A673 (cell line): ENCODE results near the gene PTHLH. TPM values are rescaled to one million over a fixed set of nuclear protein-coding genes. Genes with fewer than 3 reads are reported as not detected.

ENCODE experiments used
- BruUV-seq: library from RNA; stranded (reverse); fragments of 400-500 nt; replicated peaks from 2 replicates; lab custom pipeline; 2021; lab: Mats Ljungman, UMichigan
- CTCF ChIA-PET: fragments of 300-600 bp; sonication (Branson Sonifier 250); formaldehyde crosslinking; loops from one replicate; lab custom pipeline; 2022; ENCODE audit warnings: antibody characterized with exemption; lab: Charles Lee
- POLR2A ChIA-PET: fragments of 300-600 bp; sonication (Branson Sonifier 250); formaldehyde crosslinking; loops from one replicate; lab custom pipeline; 2022; ENCODE audit warnings: antibody characterized with exemption; ENCODE audit not compliant: low non-redundant PET; lab: Charles Lee
- DNase-seq: peaks from one replicate; pipeline ENCODE4 v3.0.0-alpha.2; 2015; ENCODE audit warnings: low spot score
- H3K27ac ChIP-seq: fragments of 200-600 bp; sonication (generic); 2 replicates; pipeline ENCODE4 v1.5.1; 2016; ENCODE audit warnings: mixed run types, low read depth, mild to moderate bottlenecking, mixed read lengths, antibody characterized with exemption, low read length; ENCODE audit not compliant: poor library complexity, severe bottlenecking
- H3K27me3 ChIP-seq: fragments of 200-600 bp; sonication (generic); replicated peaks from 2 replicates; pipeline ENCODE4 v1.6.1; 2017; ENCODE audit warnings: mixed run types, low read depth, mild to moderate bottlenecking, mixed read lengths, antibody characterized with exemption, low read length; ENCODE audit not compliant: insufficient read depth, poor library complexity
- H3K36me3 ChIP-seq: fragments of 200-600 bp; sonication (generic); 2 replicates; pipeline ENCODE4 v1.6.1; 2016; ENCODE audit warnings: mixed run types, mild to moderate bottlenecking, mixed read lengths, antibody characterized with exemption, low read length; ENCODE audit not compliant: insufficient read depth, poor library complexity, severe bottlenecking
- H3K4me1 ChIP-seq: fragments of 200-600 bp; sonication (generic); 2 replicates; pipeline ENCODE4 v1.6.1; 2017; ENCODE audit warnings: mixed run types, mild to moderate bottlenecking, mixed read lengths, antibody characterized with exemption, low read length; ENCODE audit not compliant: insufficient read depth, poor library complexity, severe bottlenecking
- H3K4me3 ChIP-seq: fragments of 200-600 bp; sonication (generic); 2 replicates; pipeline ENCODE4 v1.5.1; 2016; ENCODE audit warnings: low read depth, mixed run types, mild to moderate bottlenecking, mixed read lengths, low read length; ENCODE audit not compliant: poor library complexity, severe bottlenecking
- H3K9me3 ChIP-seq: fragments of 200-600 bp; sonication (generic); 2 replicates; pipeline ENCODE4 v1.6.1; 2016; ENCODE audit warnings: mixed run types, low read depth, mild to moderate bottlenecking, mixed read lengths, antibody characterized with exemption, low read length; ENCODE audit not compliant: poor library complexity, severe bottlenecking
- EZH2 ChIP-seq: fragments of 200-600 bp; sonication (generic); IDR thresholded peaks from 2 replicates; pipeline ENCODE4 v1.6.1; 2017; ENCODE audit warnings: borderline replicate concordance, low read depth, mild to moderate bottlenecking, mixed read lengths, antibody characterized with exemption, low read length; ENCODE audit not compliant: poor library complexity, severe bottlenecking
- intact Hi-C: fragments of 100-400 bp; cut with micrococcal nuclease; formaldehyde crosslinking; loops from one replicate; pipeline ENCODE4 v1.10.0; 2022; ENCODE audit not compliant: unreplicated experiment
- total RNA-seq: library from RNA; stranded (reverse); gene quantifications from 2 replicates; pipeline ENCODE4 v1.2.3, GENCODE V29; 2021
- TF ChIP-seq, protein P1 (sequence below): fragments of 300-800, 200-600 bp; sonication (generic); conservative IDR thresholded peaks from 2 replicates; pipeline ENCODE4 v1.5.1; 2017; ENCODE audit warnings: low read depth, mild to moderate bottlenecking, antibody characterized with exemption, low read length, moderate library complexity, mixed read lengths

PTHLH gene
- total RNA-seq, 1 experiment from 2014 or later = 2.4 TPM

DNA sequence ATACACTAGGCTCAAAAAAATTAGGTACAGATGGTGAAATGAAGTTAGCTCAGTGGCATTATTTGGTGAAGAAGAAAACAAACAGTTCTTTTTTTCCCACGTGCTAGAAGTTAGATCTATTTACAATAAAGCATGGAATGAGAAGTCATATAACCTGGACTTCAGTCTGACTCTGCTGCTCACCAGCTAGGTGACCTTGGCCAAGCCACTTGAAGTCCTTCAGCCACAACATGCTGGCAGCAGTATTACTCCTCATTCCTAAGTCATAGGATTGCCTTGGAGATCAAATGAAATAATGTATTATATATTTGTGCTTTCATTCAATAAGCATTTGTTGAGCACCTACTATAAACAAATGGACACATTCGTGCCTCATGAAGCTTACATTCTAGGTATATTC, 45.2 kb downstream of the PTHLH start:
- TF ChIP-seq, protein P1, sequence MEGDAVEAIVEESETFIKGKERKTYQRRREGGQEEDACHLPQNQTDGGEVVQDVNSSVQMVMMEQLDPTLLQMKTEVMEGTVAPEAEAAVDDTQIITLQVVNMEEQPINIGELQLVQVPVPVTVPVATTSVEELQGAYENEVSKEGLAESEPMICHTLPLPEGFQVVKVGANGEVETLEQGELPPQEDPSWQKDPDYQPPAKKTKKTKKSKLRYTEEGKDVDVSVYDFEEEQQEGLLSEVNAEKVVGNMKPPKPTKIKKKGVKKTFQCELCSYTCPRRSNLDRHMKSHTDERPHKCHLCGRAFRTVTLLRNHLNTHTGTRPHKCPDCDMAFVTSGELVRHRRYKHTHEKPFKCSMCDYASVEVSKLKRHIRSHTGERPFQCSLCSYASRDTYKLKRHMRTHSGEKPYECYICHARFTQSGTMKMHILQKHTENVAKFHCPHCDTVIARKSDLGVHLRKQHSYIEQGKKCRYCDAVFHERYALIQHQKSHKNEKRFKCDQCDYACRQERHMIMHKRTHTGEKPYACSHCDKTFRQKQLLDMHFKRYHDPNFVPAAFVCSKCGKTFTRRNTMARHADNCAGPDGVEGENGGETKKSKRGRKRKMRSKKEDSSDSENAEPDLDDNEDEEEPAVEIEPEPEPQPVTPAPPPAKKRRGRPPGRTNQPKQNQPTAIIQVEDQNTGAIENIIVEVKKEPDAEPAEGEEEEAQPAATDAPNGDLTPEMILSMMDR = no peak
- no peak for TF ChIP-seq EZH2
- Histone ChIP-seq H3K9me3 (no peaks in the 10 kb centered on the region), H3K27ac (no peak overlapping the region), H3K4me1 (no peaks in the 10 kb centered on the region), H3K27me3 (peaks cover 6% of the 10 kb centered on the region), H3K4me3 (no peak overlapping the region), H3K36me3 (no peaks in the 10 kb centered on the region)
- POLR2A ChIA-PET = no interaction called here
- intact Hi-C loops = no loop called here
- no peak for DNase-seq
- CTCF ChIA-PET = no interaction called here
- BruUV-seq = no TSS peak

DNA sequence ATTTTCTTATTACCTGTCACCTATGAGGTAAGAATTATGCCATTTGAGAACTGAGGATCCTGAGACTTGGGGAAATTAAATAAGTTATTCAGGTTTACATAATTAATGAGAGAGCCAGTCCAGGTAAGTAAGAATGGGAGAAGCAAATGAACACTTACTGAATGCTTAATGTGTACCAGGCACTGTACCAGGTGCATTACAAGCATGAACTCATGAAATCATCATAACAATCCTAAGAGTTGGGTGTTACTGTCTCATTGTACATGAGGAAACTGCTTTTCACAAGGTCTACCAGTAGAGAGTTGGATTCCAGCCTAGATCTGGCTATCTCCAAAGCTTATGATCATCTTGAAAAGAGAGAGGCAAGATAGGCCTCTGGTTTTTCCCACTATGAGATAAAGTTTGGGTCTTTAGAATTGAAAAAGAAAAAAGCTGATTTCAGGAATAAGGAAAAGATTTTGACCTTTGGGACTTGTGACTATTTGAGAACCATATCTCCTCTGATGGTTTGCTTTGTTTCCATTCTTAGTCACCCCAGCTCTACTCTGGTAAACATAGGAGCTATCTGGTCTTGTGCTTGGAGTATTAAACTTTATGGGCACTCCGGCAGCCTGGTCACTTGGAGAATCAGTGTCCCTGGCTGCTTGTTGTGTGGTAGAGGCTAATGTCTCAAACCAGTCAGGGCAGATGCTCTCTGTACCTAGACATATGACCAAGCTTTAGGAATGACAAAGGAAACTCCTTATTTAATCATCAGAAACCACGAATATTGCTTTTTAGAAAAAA, 48.0 kb downstream of the PTHLH start:
- CTCF ChIA-PET = no interaction called here
- intact Hi-C loops = no loop called here
- POLR2A ChIA-PET = no interaction called here

DNA sequence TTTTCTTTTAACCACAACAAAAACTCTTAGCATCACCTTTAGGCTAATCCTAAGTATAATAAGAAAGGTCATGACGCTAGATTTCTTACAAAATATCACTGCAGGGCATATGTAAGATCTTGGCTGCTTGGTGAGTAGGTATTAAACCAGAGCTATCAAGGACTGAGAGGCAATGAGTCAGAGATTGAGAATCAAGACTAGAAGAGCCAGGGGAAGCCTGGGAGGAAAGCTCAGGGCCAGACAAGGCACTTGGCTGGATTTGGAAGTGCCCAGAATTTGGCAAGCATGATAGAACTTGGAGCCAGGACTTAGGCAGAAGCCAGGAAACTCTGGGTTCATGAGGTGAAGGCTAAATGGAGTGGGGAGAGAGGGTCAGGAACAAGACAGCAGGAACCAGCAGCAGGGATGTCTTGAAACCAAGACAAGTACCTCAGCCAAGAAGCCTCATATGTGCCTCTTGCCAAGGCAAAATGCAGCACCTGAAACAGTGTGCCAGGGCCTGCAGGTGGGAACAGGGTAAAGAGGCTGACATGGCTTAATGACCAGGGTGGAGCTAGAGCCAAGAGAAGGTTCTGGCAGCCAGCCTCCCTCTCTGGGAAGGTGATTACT, 49.9 kb downstream of the PTHLH start:
- no peaks in the 10 kb centered on the region for H3K4me1 ChIP-seq
- ChIA-PET POLR2A (no interaction called here), CTCF (no interaction called here)
- H3K27me3 ChIP-seq = no peaks in the 10 kb centered on the region
- H3K4me3 ChIP-seq = no peak overlapping the region
- intact Hi-C loops = no loop called here
- no peaks in the 10 kb centered on the region for H3K9me3 ChIP-seq
- no peak for DNase-seq
- H3K36me3 ChIP-seq = no peaks in the 10 kb centered on the region
- H3K27ac ChIP-seq = no peak overlapping the region
- no TSS peak for BruUV-seq
- TF ChIP-seq, protein P1 = no peak
- TF ChIP-seq EZH2 = no peak

More for the DNA sequence above, 48.0 kb downstream of the PTHLH start:
- Histone ChIP-seq H3K9me3 (no peaks in the 10 kb centered on the region), H3K36me3 (no peaks in the 10 kb centered on the region), H3K27ac (no peak overlapping the region), H3K27me3 (peaks cover 6% of the 10 kb centered on the region), H3K4me3 (no peak overlapping the region), H3K4me1 (no peaks in the 10 kb centered on the region)
- TF ChIP-seq, protein P1 = no peak
- TF ChIP-seq EZH2 = no peak
- no peak for DNase-seq
- BruUV-seq = no TSS peak
